Uterus (tissue), 4 donors: Measurements from ENCODE around the gene ANKLE1. TPM values are rescaled to one million over a fixed set of nuclear protein-coding genes. Genes with fewer than 3 reads are reported as not detected.
A peak's percentile ranks its signal among the peaks of the same experiment; 100 is the strongest.

ENCODE experiments used
- DNase-seq, 2 donors: peaks; one replicate each; pipeline ENCODE4 v3.0.0-alpha.2; 2019 to 2020
- H3K27ac ChIP-seq, 2 donors: fragments of 200-600 bp; sonication (generic); 1 replicate in 1 of 2; 2 replicates in 1 of 2; pipeline ENCODE4 v1.5.1; 2016 to 2018
- H3K27me3 ChIP-seq, 2 donors: fragments of 200-600 bp; sonication (generic); one replicate each; pipeline ENCODE4 v1.5.1; 2018 to 2019; ENCODE audit warnings: control low read depth in 1 of 2
- H3K36me3 ChIP-seq, 2 donors: fragments of 200-600 bp; sonication (generic); one replicate each; pipeline ENCODE4 v1.5.1; 2019; ENCODE audit warnings: control low read depth in 1 of 2
- H3K4me1 ChIP-seq, 2 donors: fragments of 200-600 bp; sonication (generic); one replicate each; pipeline ENCODE4 v1.5.1; 2018 to 2019; ENCODE audit warnings: control low read depth in 1 of 2
- H3K4me3 ChIP-seq, 2 donors: fragments of 200-600 bp; sonication (generic); 1 replicate in 1 of 2; 2 replicates in 1 of 2; pipeline ENCODE4 v1.5.1; 2018 to 2019; ENCODE audit warnings: mild to moderate bottlenecking in 1 of 2
- H3K9me3 ChIP-seq, 2 donors: fragments of 200-600 bp; sonication (generic); one replicate each; pipeline ENCODE4 v1.5.1; 2019; ENCODE audit warnings: control low read depth in 1 of 2
- CTCF ChIP-seq, 4 experiments: fragments of 200-600 bp in 2 of 4; fragments of 450-650 bp in 2 of 4; sonication (generic) in 2 of 4; IDR thresholded peaks; one replicate each; pipeline ENCODE4 v1.5.1; 2016 to 2019; ENCODE audit warnings: antibody characterized with exemption in 4 of 4, mild to moderate bottlenecking in 2 of 4, moderate library complexity in 1 of 4
- POLR2A ChIP-seq, 2 donors: fragments of 450-650 bp; IDR thresholded peaks; one replicate each; pipeline ENCODE4 v1.6.1; 2016; ENCODE audit warnings: antibody characterized with exemption in 2 of 2, mild to moderate bottlenecking in 1 of 2, moderate library complexity in 1 of 2
- intact Hi-C: fragments of 100-400 bp; cut with DNase I; formaldehyde crosslinking; loops from one replicate; pipeline ENCODE4 v1.15.1; 2023; ENCODE audit warnings: low total_unique reads
- total RNA-seq, 4 donors: library from RNA; depleted of rRNA in 3 of 4; stranded (reverse); fragments of >200 nt in 3 of 4; gene quantifications; one replicate each; pipeline versions ENCODE4 v1.1.0 to v1.2.4, GENCODE V29; 2014 to 2023
- donor health status: DM: yes; HTN: yes; CAD: no.

The ANKLE1 gene
- total RNA-seq, 4 donors from 2014 or later = 1.6 to 2.4 TPM; not detected in 2

- H3K36me3 ChIP-seq = no peaks in the 10 kb centered on the region
- H3K4me1 ChIP-seq = no peaks in the 10 kb centered on the region
- no peak overlapping the region for H3K27ac ChIP-seq
- no peaks in the 10 kb centered on the region for H3K27me3 ChIP-seq
- no peak for DNase-seq
- no peak for TF ChIP-seq CTCF (IDR thresholded peaks at IDR 0.05)
- TF ChIP-seq POLR2A (IDR thresholded peaks at IDR 0.05) = no peak
- no peak overlapping the region for H3K4me3 ChIP-seq
- intact Hi-C loops = loop anchor here (10.0 kb wide), 1 partner anchor 201 kb away; the partner anchor contains the start of genes HAUS8 and MYO9B
- no peaks in the 10 kb centered on the region for H3K9me3 ChIP-seq
These were observed 6.1 kb upstream of the ANKLE1 start for GRCh38 chr19:17275441-17276175.

GRCh38 chr19:17279436-17279835, 2.3 kb upstream of the ANKLE1 start:
- no peak overlapping the region for H3K4me3 ChIP-seq
- H3K9me3 ChIP-seq = no peaks in the 10 kb centered on the region
- DNase-seq = no peak
- no peaks in the 10 kb centered on the region for H3K36me3 ChIP-seq
- intact Hi-C loops = loop anchor here (10.0 kb wide), 1 partner anchor 205 kb away; the partner anchor contains the start of genes HAUS8 and MYO9B
- no peak overlapping the region for H3K27ac ChIP-seq
- peaks cover 0 to 13% of the 10 kb centered on the region in 2 donors for H3K4me1 ChIP-seq
- TF ChIP-seq CTCF (IDR thresholded peaks at IDR 0.05) (no peak), POLR2A (IDR thresholded peaks at IDR 0.05) (no peak)
- H3K27me3 ChIP-seq = peaks cover 5 to 12% of the 10 kb centered on the region in 2 donors

GRCh38 chr19:17282488-17283125, 906 bp downstream of the ANKLE1 start:
- H3K9me3 ChIP-seq = no peaks in the 10 kb centered on the region
- no peaks in the 10 kb centered on the region for H3K36me3 ChIP-seq
- TF ChIP-seq CTCF (IDR thresholded peaks at IDR 0.05) (peak; percentile 86 to 95 (median 87)), POLR2A (IDR thresholded peaks at IDR 0.05) (no peak)
- peaks cover 0 to 13% of the 10 kb centered on the region in 2 donors for H3K4me1 ChIP-seq
- no peak overlapping the region for H3K27ac ChIP-seq
- peaks cover 5 to 12% of the 10 kb centered on the region in 2 donors for H3K27me3 ChIP-seq
- intact Hi-C loops = no loop called here
- no peak overlapping the region for H3K4me3 ChIP-seq
- peak; percentile 73 to 76 for DNase-seq

- no peaks in the 10 kb centered on the region for H3K36me3 ChIP-seq
- DNase-seq = no peak
- H3K4me3 ChIP-seq = no peak overlapping the region
- TF ChIP-seq CTCF (IDR thresholded peaks at IDR 0.05) (no peak), POLR2A (IDR thresholded peaks at IDR 0.05) (no peak)
- no peaks in the 10 kb centered on the region for H3K9me3 ChIP-seq
- H3K27ac ChIP-seq = no peak overlapping the region
- H3K4me1 ChIP-seq = peaks cover 0 to 13% of the 10 kb centered on the region in 2 donors
- intact Hi-C loops = no loop called here
- H3K27me3 ChIP-seq = peaks cover 5 to 12% of the 10 kb centered on the region in 2 donors
These were observed 1.8 kb downstream of the ANKLE1 start for GRCh38 chr19:17283504-17283996.
